ENCODE measurements around the gene SEPTIN10. TPM values are rescaled to one million over a fixed set of nuclear protein-coding genes. Genes with fewer than 3 reads are reported as not detected.
"Not testable (repeated sequence)": the region's sequence is repeated elsewhere in the genome, so short reads cannot be mapped to it uniquely, and the experiment has no call there.

Gene SEPTIN10
- polyA plus RNA-seq, 1 donor from 2014 or later: 0.71 TPM

- not testable (repeated sequence) for H3K27me3 Mint-ChIP-seq, H3K36me3 Mint-ChIP-seq, H3K27ac Mint-ChIP-seq, H3K9me3 Mint-ChIP-seq, H3K4me1 Mint-ChIP-seq
- peak overlapping the region in 1 of 4 donors; percentile 23 for H3K4me3 Mint-ChIP-seq
Measured at GRCh38 chr2:109640000-109640399, 26.2 kb upstream of the SEPTIN10 start.

- H3K27me3 Mint-ChIP-seq: no peaks in the 10 kb centered on the region
- no peaks in the 10 kb centered on the region for H3K9me3 Mint-ChIP-seq
- H3K36me3 Mint-ChIP-seq: no peaks in the 10 kb centered on the region
- H3K27ac Mint-ChIP-seq: no peak overlapping the region
- peaks cover 0 to 5% (median 0%) of the 10 kb centered on the region in 3 donors for H3K4me1 Mint-ChIP-seq
- H3K4me3 Mint-ChIP-seq: no peak overlapping the region
Measured at GRCh38 chr2:109638795-109639194, 25.0 kb upstream of the SEPTIN10 start.

DNA sequence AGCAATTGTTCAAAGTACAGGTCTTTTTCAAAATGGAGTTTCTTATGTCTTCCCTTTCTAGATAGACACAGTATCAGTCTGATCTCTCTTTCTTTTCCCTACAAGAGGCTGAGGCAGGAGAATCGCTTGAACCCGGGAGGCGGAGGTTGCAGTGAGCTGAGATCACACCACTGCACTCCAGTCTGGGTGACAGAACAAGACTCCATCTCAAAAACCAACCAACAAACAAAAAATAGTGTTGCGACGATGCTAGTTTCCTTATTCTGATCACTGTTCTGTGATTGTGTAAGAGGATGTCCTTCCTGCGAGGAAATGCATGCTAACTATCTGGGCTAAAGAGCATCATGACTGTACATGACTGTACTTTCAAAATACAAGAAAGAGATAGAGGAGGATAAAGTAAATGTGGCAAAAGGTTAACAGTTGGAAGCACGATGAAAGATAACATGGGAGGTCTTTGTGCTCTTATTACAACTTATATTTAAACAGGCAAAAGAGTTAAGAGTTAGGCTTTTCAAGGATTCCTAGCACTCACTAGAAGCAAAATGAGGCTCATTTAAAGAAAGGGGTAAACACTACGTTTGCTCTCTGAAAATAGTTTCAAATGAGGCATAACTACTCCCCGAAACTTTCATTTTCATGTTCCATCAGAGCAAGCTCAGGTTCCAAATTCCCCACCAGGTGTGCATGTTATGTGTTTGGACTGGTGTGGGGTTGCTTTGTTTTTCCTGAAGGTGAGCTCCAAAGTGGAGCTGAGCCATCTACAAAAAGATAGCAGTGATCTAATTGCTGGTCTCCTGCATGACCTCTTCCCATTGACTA, 24.2 kb upstream of the SEPTIN10 start:
- no peaks in the 10 kb centered on the region for H3K36me3 Mint-ChIP-seq
- H3K9me3 Mint-ChIP-seq: no peaks in the 10 kb centered on the region
- H3K4me1 Mint-ChIP-seq: peaks cover 0 to 7% (median 0%) of the 10 kb centered on the region in 3 donors
- H3K27ac Mint-ChIP-seq: no peak overlapping the region
- no peak overlapping the region for H3K4me3 Mint-ChIP-seq
- H3K27me3 Mint-ChIP-seq: peaks cover 4% of the 10 kb centered on the region

DNA sequence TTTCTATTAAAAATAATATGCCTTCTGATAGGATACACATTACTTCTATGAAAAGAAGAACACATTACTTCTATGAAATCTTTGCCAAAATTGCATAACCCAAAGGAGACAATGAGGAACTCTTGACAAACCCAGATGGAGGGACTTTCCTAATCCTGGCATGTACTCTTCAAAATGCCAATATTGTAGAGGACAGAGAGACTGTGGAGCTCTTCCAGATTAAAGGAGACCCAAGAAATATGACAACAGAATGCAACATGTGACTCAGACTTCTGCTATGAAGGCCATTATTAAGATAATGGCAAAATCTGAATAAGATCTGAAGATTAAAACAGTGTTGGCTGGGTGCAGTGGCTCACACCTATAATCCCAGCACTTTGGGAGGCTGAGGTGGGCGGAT, 22.6 kb upstream of the SEPTIN10 start:
- peaks cover 4% of the 10 kb centered on the region for H3K27me3 Mint-ChIP-seq
- H3K4me1 Mint-ChIP-seq: peaks cover 0 to 7% (median 0%) of the 10 kb centered on the region in 3 donors
- H3K36me3 Mint-ChIP-seq: no peaks in the 10 kb centered on the region
- H3K27ac Mint-ChIP-seq: no peak overlapping the region
- H3K9me3 Mint-ChIP-seq: no peaks in the 10 kb centered on the region
- no peak overlapping the region for H3K4me3 Mint-ChIP-seq

- Mint-ChIP-seq H3K27me3 (peaks cover 4% of the 10 kb centered on the region), H3K27ac (no peak overlapping the region), H3K9me3 (no peaks in the 10 kb centered on the region), H3K4me3 (no peak overlapping the region), H3K36me3 (no peaks in the 10 kb centered on the region), H3K4me1 (peaks cover 0 to 7% (median 0%) of the 10 kb centered on the region in 3 donors)
Measured at GRCh38 chr2:109635426-109636304, 21.9 kb upstream of the SEPTIN10 start.

DNA sequence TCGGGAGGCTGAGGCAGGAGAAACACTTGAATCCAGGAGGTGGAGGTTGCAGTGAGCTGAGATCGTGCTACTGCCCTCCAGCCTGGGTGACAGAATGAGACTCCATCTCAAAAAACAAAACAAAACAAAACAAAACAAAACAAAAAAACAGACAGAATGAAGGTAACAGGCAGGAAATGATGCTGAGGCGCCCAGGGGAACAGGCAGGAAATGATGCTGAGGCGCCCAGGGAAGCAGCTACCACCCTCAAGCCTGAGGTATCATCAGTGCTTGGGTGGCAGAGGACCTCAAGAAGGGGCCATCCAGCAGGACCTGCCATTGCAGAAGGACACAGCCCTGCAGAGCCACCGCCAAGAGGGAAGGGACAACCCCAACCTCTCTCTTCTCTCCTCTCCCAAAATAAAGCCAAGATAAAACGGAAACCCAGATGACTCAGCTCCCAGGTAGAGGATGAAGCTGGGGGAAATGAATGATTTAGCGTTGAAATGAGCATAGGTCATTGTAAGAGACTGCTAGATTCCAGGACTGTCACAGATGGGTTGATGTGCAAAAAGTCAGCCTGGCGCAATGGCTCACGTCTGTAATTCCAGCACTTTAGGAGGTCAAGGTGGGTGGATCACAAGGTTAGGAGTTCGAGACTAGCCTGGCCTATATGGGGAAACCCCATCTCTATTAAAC, 19.7 kb upstream of the SEPTIN10 start:
- Mint-ChIP-seq H3K4me3 (peak overlapping the region in 1 of 4 donors; percentile 15), H3K27ac (no peak overlapping the region), H3K27me3 (peaks cover 6% of the 10 kb centered on the region), H3K9me3 (no peaks in the 10 kb centered on the region), H3K36me3 (no peaks in the 10 kb centered on the region), H3K4me1 (peaks cover 0 to 6% (median 0%) of the 10 kb centered on the region in 3 donors)

GRCh38 chr2:109632158-109632789, 18.5 kb upstream of the SEPTIN10 start:
- H3K27ac Mint-ChIP-seq: no peak overlapping the region
- peaks cover 0 to 2% (median 0%) of the 10 kb centered on the region in 3 donors for H3K4me1 Mint-ChIP-seq
- H3K9me3 Mint-ChIP-seq: no peaks in the 10 kb centered on the region
- no peaks in the 10 kb centered on the region for H3K36me3 Mint-ChIP-seq
- H3K27me3 Mint-ChIP-seq: peaks cover 8% of the 10 kb centered on the region
- no peak overlapping the region for H3K4me3 Mint-ChIP-seq

DNA sequence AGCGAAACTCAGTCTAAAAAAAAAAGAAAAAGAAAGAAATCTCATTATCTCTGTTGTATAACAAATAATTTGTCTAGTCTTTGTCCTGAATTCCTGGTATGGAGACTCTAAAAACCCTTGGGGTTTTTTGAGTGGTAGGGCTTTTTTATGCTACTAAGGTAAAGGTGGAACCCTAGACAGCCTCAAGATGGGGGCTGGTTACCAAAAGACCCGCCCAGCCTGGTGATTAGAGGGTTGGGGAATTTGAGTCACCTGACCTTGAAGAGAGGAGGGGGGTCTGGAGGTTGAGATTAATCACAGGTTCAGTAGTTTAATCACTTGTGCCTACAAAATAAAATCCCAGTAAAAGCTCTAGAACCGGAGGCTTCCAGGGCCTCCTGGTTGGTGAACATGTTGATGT, 18.0 kb upstream of the SEPTIN10 start:
- Mint-ChIP-seq H3K27me3 (peaks cover 8% of the 10 kb centered on the region), H3K36me3 (no peaks in the 10 kb centered on the region), H3K4me1 (peaks cover 0 to 2% (median 0%) of the 10 kb centered on the region in 3 donors), H3K9me3 (no peaks in the 10 kb centered on the region), H3K27ac (no peak overlapping the region), H3K4me3 (no peak overlapping the region)

DNA sequence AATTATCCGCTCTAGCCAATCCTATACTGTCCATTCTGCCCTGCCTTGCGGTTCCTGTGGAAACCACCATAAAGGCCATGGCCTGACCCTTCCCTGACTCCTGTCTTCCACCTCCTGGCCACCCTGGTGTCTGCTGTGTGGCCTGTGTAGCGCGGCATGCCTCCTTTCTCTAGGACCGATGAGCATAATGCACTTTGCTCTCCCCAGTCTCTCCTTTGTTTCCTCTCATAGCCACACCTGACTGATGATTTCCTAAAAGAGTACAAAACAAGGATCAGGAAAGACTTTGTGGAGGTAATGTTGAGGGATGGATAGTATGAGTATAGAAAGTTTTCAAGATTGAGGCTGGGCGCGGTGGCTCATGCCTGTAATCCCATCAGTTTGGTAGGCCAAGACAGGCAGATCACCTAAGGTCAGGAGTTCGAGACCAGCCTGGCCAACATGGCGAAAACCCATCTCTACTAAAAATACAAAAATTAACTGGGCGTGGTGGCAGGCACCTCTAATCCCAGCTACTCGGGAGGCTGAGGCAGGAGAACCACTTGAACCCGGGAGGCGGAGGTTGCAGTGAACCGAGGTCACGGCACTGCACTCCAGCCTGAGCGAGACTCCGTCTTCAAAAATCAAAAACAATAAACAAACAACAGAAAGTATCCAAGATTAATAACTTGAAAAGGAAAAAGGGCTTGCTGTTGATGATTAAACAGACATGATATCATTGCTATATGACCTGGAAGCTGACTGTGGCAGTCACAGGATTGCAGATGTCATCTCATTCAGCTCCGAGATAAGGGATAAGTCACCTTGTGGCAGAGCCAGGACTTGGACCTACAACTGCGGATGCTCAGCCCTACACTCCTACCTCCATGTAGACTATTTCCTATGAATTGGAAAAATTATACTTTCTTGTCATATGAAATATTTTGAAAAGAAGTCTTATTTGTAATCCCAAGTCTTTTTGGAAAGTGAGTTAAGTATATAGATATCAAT, 17.0 kb upstream of the SEPTIN10 start:
- peak overlapping the region in 1 of 3 donors; percentile 39 for H3K27ac Mint-ChIP-seq
- peaks cover 8% of the 10 kb centered on the region for H3K27me3 Mint-ChIP-seq
- no peak overlapping the region for H3K4me3 Mint-ChIP-seq
- H3K4me1 Mint-ChIP-seq: peaks cover 0 to 2% (median 0%) of the 10 kb centered on the region in 3 donors
- H3K36me3 Mint-ChIP-seq: no peaks in the 10 kb centered on the region
- no peaks in the 10 kb centered on the region for H3K9me3 Mint-ChIP-seq

GRCh38 chr2:109629867-109630266, 16.1 kb upstream of the SEPTIN10 start:
- Mint-ChIP-seq H3K27ac (no peak overlapping the region), H3K36me3 (no peaks in the 10 kb centered on the region), H3K27me3 (peaks cover 8% of the 10 kb centered on the region)

GRCh38 chr2:109628321-109628720, 14.6 kb upstream of the SEPTIN10 start:
- H3K9me3 Mint-ChIP-seq, H3K27me3 Mint-ChIP-seq, H3K36me3 Mint-ChIP-seq, H3K27ac Mint-ChIP-seq, H3K4me3 Mint-ChIP-seq, H3K4me1 Mint-ChIP-seq: not testable (repeated sequence)

More at GRCh38 chr2:109629867-109630266, 16.1 kb upstream of the SEPTIN10 start:
- H3K9me3 Mint-ChIP-seq: no peaks in the 10 kb centered on the region
- no peak overlapping the region for H3K4me3 Mint-ChIP-seq
- H3K4me1 Mint-ChIP-seq: peaks cover 0 to 2% (median 0%) of the 10 kb centered on the region in 3 donors

DNA sequence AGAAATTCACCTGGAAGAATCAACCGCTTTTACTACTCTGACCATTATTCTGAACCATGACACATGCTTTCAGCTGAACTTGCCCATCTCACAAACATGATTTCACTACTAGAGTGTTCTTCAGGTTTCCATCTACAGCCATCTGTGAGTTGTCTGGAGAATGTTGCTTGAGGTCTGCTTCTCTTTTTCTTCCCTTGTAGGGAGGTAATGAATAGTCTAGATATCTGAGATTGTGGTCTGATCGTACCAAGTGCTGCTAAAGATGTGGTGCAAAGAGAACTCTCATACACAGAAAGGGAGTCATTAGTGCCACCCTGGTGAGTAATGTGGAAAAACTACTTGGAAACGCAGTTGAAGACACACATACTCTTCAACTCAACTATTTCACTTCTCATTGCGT, 10.6 kb upstream of the SEPTIN10 start:
- no peak overlapping the region for H3K4me3 Mint-ChIP-seq
- no peak overlapping the region for H3K27ac Mint-ChIP-seq
- H3K27me3 Mint-ChIP-seq: peaks cover 4% of the 10 kb centered on the region
- H3K36me3 Mint-ChIP-seq: no peaks in the 10 kb centered on the region
- H3K9me3 Mint-ChIP-seq: no peaks in the 10 kb centered on the region
- no peaks in the 10 kb centered on the region for H3K4me1 Mint-ChIP-seq

DNA sequence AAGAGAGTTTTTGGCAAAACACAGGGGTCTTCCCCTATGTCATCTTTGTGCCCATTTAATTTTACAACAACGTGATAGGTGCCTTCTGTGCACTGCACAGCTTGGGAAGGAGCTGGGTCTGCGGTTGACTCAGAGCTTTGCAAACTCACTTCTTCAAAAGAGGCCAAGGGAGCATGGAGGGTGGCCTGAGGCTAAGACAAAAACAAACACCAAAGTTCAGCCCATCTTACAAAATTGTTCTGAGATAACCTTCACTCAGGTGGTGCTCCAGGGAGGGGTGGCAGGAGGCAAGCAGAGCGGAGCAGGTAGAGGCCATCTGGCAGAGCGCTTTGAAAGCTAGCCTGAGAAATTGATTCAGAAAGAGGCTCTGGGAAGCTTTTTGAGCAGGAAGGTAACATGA, 10.2 kb upstream of the SEPTIN10 start:
- Mint-ChIP-seq H3K27me3 (peaks cover 5% of the 10 kb centered on the region), H3K27ac (peak overlapping the region in 1 of 3 donors; percentile 36), H3K4me1 (no peaks in the 10 kb centered on the region)

GRCh38 chr2:109623297-109623696, 9.5 kb upstream of the SEPTIN10 start:
- H3K9me3 Mint-ChIP-seq: no peaks in the 10 kb centered on the region
- peak overlapping the region in 2 of 3 donors; percentile 36 to 56 for H3K27ac Mint-ChIP-seq
- H3K4me3 Mint-ChIP-seq: no peak overlapping the region
- peaks cover 5% of the 10 kb centered on the region for H3K27me3 Mint-ChIP-seq
- no peaks in the 10 kb centered on the region for H3K36me3 Mint-ChIP-seq
- H3K4me1 Mint-ChIP-seq: no peaks in the 10 kb centered on the region

More for the DNA sequence above, 10.2 kb upstream of the SEPTIN10 start:
- H3K4me3 Mint-ChIP-seq: no peak overlapping the region
- H3K9me3 Mint-ChIP-seq: no peaks in the 10 kb centered on the region
- H3K36me3 Mint-ChIP-seq: no peaks in the 10 kb centered on the region
